ENCODE data around the gene MAP3K9.

DNA sequence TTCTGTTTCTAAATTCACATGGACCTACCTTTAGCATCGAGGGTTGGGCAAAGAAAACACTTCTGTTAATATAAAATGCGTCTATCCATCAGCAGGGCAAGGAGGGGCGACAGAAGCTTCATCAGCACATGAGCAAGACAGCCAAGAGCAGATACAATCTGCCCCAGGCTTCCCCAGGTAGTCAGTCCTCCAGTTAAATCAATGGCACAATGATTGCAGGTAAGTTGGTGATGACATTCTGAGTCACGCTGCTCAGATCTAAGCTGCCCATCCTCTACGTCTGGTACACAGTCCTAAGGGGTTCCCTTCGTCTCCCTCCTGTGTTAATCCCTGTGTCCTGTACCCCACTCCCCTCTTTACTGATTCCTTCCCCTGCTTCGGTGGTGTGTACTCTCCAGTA lies 38.8 kb downstream of the MAP3K9 start:
- TF ChIP-seq, protein P1, sequence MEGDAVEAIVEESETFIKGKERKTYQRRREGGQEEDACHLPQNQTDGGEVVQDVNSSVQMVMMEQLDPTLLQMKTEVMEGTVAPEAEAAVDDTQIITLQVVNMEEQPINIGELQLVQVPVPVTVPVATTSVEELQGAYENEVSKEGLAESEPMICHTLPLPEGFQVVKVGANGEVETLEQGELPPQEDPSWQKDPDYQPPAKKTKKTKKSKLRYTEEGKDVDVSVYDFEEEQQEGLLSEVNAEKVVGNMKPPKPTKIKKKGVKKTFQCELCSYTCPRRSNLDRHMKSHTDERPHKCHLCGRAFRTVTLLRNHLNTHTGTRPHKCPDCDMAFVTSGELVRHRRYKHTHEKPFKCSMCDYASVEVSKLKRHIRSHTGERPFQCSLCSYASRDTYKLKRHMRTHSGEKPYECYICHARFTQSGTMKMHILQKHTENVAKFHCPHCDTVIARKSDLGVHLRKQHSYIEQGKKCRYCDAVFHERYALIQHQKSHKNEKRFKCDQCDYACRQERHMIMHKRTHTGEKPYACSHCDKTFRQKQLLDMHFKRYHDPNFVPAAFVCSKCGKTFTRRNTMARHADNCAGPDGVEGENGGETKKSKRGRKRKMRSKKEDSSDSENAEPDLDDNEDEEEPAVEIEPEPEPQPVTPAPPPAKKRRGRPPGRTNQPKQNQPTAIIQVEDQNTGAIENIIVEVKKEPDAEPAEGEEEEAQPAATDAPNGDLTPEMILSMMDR (IDR thresholded peaks at IDR 0.05), result no peak
- TF ChIP-seq POLR2A (IDR thresholded peaks at IDR 0.05) (no peak), POLR2AphosphoS5 (IDR thresholded peaks at IDR 0.05) (no peak)

Data from suprapubic skin (tissue), 4 donors.